ENCODE data around the gene TNPO2. TPM values are rescaled to one million over a fixed set of nuclear protein-coding genes. Genes with fewer than 3 reads are reported as not detected.
"Not testable (repeated sequence)": the region's sequence is repeated elsewhere in the genome, so short reads cannot be mapped to it uniquely, and the experiment has no call there.

Gene TNPO2
- total RNA-seq, 4 donors from 2014 or later = 56.1 to 120 (median 77.6) TPM

DNA sequence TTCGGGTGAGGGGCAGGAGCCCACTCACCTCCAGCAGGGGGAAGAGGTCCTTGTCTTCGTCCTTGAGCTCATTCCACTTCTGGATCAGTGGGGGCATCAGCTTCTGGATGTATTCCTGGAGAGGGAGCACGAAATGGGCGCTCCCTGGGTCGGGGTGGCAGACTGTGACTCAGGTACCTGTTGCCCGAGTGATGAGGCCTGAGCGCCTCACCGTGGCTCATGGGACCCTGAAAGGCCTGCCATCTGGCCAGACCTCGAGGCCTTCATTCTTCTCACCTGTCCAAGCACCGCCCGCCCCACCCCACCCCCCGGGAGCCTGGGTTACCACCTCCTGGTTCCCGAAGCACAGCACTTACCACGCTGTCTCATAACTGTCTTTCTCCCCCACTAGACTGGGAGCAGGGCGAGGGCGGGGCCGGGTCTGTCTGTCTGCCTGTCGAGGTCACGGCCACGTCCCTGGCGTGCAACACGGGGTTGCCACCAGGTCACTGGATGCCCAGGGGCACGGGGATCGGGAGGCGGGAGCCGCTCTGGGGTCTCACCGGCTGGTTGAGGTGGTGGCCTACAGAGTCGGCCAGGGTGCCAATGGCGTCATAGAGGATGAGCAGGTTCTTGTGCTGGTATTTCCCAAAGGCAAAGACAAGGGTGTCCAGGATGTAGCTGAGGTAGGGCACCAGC lies 17.9 kb downstream of the TNPO2 start:
- DNase-seq (ENCODE audit: low spot score in 2 of 2) = no peak
- Histone ChIP-seq H3K4me3 (no peak overlapping the region), H3K27me3 (no peaks in the 10 kb centered on the region), H3K36me3 (peaks cover 0 to 100% (median 41%) of the 10 kb centered on the region in 3 donors), H3K9me3 (no peaks in the 10 kb centered on the region), H3K4me1 (no peaks in the 10 kb centered on the region), H3K27ac (no peak overlapping the region)
- WGBS, 2 donors = 91% methylated on average over 25 to 29 of the region's 29 CpGs
- TF ChIP-seq POLR2A (IDR thresholded peaks at IDR 0.05) = no peak
- TF ChIP-seq, protein P1, sequence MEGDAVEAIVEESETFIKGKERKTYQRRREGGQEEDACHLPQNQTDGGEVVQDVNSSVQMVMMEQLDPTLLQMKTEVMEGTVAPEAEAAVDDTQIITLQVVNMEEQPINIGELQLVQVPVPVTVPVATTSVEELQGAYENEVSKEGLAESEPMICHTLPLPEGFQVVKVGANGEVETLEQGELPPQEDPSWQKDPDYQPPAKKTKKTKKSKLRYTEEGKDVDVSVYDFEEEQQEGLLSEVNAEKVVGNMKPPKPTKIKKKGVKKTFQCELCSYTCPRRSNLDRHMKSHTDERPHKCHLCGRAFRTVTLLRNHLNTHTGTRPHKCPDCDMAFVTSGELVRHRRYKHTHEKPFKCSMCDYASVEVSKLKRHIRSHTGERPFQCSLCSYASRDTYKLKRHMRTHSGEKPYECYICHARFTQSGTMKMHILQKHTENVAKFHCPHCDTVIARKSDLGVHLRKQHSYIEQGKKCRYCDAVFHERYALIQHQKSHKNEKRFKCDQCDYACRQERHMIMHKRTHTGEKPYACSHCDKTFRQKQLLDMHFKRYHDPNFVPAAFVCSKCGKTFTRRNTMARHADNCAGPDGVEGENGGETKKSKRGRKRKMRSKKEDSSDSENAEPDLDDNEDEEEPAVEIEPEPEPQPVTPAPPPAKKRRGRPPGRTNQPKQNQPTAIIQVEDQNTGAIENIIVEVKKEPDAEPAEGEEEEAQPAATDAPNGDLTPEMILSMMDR (IDR thresholded peaks at IDR 0.05) = no peak
- TF ChIP-seq EP300 (IDR thresholded peaks at IDR 0.05) = no peak

DNA sequence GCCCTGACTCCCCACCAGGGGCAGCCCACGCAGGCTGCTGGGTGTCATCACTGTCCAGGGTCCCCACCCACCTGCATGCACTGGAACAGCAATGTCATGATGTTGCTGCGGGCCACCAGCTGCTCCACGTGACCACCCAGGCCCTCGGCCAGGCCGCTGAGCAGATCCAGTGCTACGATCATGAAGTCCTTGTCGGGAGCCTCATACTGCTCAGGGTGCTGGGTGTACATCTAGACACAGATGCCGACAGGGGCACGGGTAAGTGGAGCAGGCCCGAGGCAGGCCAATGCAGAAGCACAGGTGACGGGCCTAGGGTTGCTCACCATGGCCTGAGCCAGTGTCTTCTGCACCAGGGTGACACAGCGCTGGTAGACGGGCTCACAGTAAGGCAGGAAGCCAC lies 18.6 kb downstream of the TNPO2 start:
- Histone ChIP-seq H3K27ac (no peak overlapping the region), H3K27me3 (no peaks in the 10 kb centered on the region), H3K36me3 (peaks cover 0 to 100% (median 39%) of the 10 kb centered on the region in 3 donors), H3K9me3 (no peaks in the 10 kb centered on the region), H3K4me1 (no peaks in the 10 kb centered on the region), H3K4me3 (no peak overlapping the region)
- TF ChIP-seq EP300 (IDR thresholded peaks at IDR 0.05) (no peak), POLR2A (IDR thresholded peaks at IDR 0.05) (no peak)
- TF ChIP-seq, protein P1 (IDR thresholded peaks at IDR 0.05) = no peak
- no peak for DNase-seq (ENCODE audit: low spot score in 2 of 2)
- WGBS, 2 donors = 97% methylated on average over 7 to 12 of the region's 13 CpGs

DNA sequence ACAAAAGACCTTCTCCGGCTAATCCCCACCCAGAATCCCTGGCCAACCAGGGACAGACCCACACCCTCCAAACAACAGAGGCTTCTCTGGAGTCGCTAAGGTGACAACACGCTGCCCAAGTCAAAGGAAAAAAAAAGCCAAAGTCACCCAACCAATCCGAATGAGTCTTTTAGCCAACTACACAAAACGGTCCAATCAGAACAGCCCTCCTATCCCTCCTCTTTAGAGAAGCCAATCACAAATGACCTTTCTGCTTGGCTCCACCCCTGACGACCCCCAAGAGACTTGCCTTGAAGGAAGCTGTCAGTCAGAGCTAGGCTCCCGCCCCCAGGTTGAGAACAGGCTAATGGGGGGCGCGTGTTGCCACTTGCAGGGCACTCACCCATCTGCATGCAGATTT lies 20.7 kb downstream of the TNPO2 start:
- 55 to 64% methylated on average over 9 of the region's 9 CpGs for WGBS, 2 donors
- H3K27ac ChIP-seq = no peak overlapping the region
- no peaks in the 10 kb centered on the region for H3K9me3 ChIP-seq
- H3K36me3 ChIP-seq = peaks cover 0 to 97% (median 39%) of the 10 kb centered on the region in 3 donors
- TF ChIP-seq, protein P1 (IDR thresholded peaks at IDR 0.05) = no peak
- TF ChIP-seq POLR2A (IDR thresholded peaks at IDR 0.05) (no peak), EP300 (IDR thresholded peaks at IDR 0.05) (no peak)
- no peak for DNase-seq (ENCODE audit: low spot score in 2 of 2)
- no peaks in the 10 kb centered on the region for H3K4me1 ChIP-seq
- no peak overlapping the region for H3K4me3 ChIP-seq
- no peaks in the 10 kb centered on the region for H3K27me3 ChIP-seq

DNA sequence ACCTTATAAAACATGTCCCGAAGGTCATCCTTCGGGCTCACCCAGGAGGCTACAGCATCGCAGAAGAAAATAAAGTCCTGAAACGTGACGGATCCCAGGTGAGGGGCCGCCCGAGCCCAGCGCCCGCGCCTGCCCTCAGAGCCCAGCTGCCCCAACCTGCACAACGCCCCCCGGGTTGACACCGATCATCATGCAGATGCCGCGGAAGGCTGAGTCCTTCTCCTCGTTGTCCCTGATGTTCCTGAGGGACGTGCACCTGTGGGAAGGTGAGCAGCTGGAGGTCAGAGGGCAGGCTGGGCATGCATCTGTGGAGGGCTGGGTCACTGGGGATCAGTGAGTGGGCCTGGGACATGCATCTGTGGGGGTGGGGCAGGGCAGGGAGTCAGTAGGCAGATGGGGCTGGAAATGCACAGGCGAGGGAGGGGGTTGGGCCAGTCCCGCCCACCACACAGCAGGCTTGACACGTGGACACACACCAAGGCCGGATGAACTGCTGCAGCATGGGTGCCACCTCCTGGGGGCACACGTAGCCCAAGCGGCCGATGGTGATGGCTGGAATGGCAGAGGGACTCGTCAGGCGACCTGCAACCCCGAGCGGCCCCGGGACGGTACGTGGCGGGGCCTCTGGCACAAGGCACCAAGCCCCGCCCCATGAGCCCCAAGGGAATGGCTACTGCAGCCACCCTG lies 22.0 kb downstream of the TNPO2 start:
- Histone ChIP-seq H3K9me3 (no peaks in the 10 kb centered on the region), H3K27me3 (no peaks in the 10 kb centered on the region), H3K4me1 (peaks cover 0 to 6% (median 3%) of the 10 kb centered on the region in 4 donors), H3K4me3 (no peak overlapping the region), H3K36me3 (peaks cover 0 to 84% (median 38%) of the 10 kb centered on the region in 3 donors), H3K27ac (no peak overlapping the region)
- no peak for DNase-seq (ENCODE audit: low spot score in 2 of 2)
- TF ChIP-seq EP300 (IDR thresholded peaks at IDR 0.05) (no peak), POLR2A (IDR thresholded peaks at IDR 0.05) (no peak)
- TF ChIP-seq, protein P1 (IDR thresholded peaks at IDR 0.05) = no peak
- 85 to 86% methylated on average over 33 of the region's 33 CpGs for WGBS, 2 donors

DNA sequence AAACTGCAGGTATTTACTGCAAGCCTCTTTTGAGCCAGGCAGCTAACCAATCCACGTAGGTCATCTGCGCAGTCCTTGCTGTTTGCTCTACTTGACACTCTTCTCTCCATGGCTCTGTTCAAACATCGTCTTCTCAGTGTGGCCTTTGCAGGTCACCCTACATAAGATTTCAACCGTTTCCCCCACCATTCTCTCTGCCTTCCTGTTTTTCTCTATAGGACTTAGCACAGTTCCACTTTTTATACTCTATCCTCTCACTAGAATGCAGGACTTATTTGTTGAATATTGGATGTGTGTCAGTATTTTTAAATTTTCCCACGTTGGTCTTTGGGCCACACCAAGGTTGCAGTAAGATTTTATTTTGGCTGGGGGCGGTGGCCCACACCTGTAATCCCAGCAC lies 25.6 kb downstream of the TNPO2 start:
- no peak overlapping the region for H3K4me3 ChIP-seq
- DNase-seq (ENCODE audit: low spot score in 2 of 2) = no peak
- H3K9me3 ChIP-seq = no peaks in the 10 kb centered on the region
- H3K27me3 ChIP-seq = no peaks in the 10 kb centered on the region
- no peak for TF ChIP-seq EP300 (IDR thresholded peaks at IDR 0.05)
- TF ChIP-seq POLR2A (IDR thresholded peaks at IDR 0.05) = no peak
- TF ChIP-seq, protein P1 (IDR thresholded peaks at IDR 0.05) = no peak
- no peak overlapping the region for H3K27ac ChIP-seq
- peaks cover 0 to 48% (median 15%) of the 10 kb centered on the region in 3 donors for H3K36me3 ChIP-seq
- peaks cover 0 to 23% (median 11%) of the 10 kb centered on the region in 4 donors for H3K4me1 ChIP-seq
- WGBS, 2 donors = 69 to 76% methylated on average over 6 of the region's 6 CpGs

DNA sequence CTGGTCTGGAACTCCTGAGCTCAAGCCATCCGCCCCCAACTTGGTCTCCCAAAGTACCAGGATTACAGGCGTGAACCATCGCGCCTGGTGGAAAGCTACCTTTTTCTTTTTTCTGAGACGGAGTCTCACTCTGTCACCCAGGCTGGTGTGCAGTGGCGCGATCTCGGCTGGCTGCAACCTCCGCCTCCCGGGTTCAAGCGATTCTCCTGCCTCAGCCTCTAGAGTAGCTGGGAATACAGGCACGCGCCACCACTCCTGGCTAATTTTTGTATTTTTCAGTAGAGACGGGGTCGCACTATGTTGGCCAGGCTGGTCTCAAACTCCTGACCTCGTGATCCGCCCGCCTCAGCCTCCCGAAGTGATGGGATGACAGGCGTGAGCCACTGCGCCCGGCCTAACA lies 26.3 kb downstream of the TNPO2 start:
- H3K27ac ChIP-seq; H3K4me3 ChIP-seq; DNase-seq (ENCODE audit: low spot score in 2 of 2); H3K9me3 ChIP-seq; H3K27me3 ChIP-seq: not testable (repeated sequence)
- 95 to 97% methylated on average over 22 of the region's 22 CpGs for WGBS, 2 donors
- H3K36me3 ChIP-seq = peaks cover 0 to 40% (median 13%) of the 10 kb centered on the region in 3 donors
- H3K4me1 ChIP-seq = peaks cover 0 to 23% (median 11%) of the 10 kb centered on the region in 4 donors

All from tibial nerve (tissue), 4 donors.